Breast epithelium (tissue), 3 donors: ENCODE data around the gene WDPCP.

ENCODE experiments used
- CTCF ChIP-seq, 3 donors: fragments of 450-650 bp; IDR thresholded peaks; one replicate each; pipeline ENCODE4 v1.5.1; 2016 to 2017; ENCODE audit warnings: antibody characterized with exemption in 3 of 3, mild to moderate bottlenecking in 3 of 3, moderate library complexity in 3 of 3
- POLR2A ChIP-seq: fragments of 450-650 bp; IDR thresholded peaks from one replicate; pipeline ENCODE4 v1.6.1; 2016; ENCODE audit warnings: antibody characterized with exemption, mild to moderate bottlenecking, moderate library complexity

- TF ChIP-seq CTCF (IDR thresholded peaks at IDR 0.05) (no peak), POLR2A (no peak)
These were observed 509.2 kb downstream of the WDPCP start for GRCh38 chr2:63078852-63079606.
